SK-N-SH (cell line): ENCODE measurements around the gene KLF15. TPM values are rescaled to one million over a fixed set of nuclear protein-coding genes. Genes with fewer than 3 reads are reported as not detected.

Experiments used
- CTCF ChIA-PET: fragments of 300-600, 350-600 bp; formaldehyde crosslinking; extraction: SDS; loops from one replicate; lab custom pipeline; 2021; lab: Yijun Ruan, JAX
- POLR2A ChIA-PET: fragments of 350-600 bp; sonication (Branson Sonifier 250); formaldehyde crosslinking; extraction: SDS; loops from one replicate; lab custom pipeline; 2020; ENCODE audit warnings: antibody characterized with exemption, inconsistent platforms; lab: Yijun Ruan, JAX
- DNase-seq: peaks from one replicate; pipeline ENCODE4 v3.0.0; 2012
- H2AFZ ChIP-seq: fragments of 200-600 bp; sonication (generic); 2 replicates; pipeline ENCODE4 v1.8.1; 2016; ENCODE audit warnings: antibody characterized with exemption, mild to moderate bottlenecking, low read depth
- H3F3A ChIP-seq: fragments of 200-600 bp; sonication (generic); replicated peaks from 2 replicates; pipeline ENCODE3; 2016; ENCODE audit warnings: antibody characterized with exemption, mild to moderate bottlenecking; ENCODE audit not compliant: insufficient read depth
- H3K27ac ChIP-seq, 2 experiments: fragments of 200-500 bp in 1 of 2; fragments of 200-600 bp in 1 of 2; sonication (Bioruptor generic) in 1 of 2; sonication (generic), shearing (Covaris generic) in 1 of 2; 2 replicates each; pipeline versions ENCODE4 v1.5.1 to v1.6.1; 2014 to 2016; ENCODE audit warnings: low read depth in 2 of 2, inconsistent platforms in 1 of 2, low read length in 1 of 2, mild to moderate bottlenecking in 1 of 2, mixed read lengths in 1 of 2
- H3K27me3 ChIP-seq: fragments of 200-600 bp; sonication (generic), shearing (Covaris generic); 2 replicates; pipeline ENCODE4 v1.6.1; 2016; ENCODE audit warnings: mixed run types; ENCODE audit not compliant: insufficient read depth
- H3K36me3 ChIP-seq, 2 experiments: fragments of 200-500 bp in 1 of 2; fragments of 200-600 bp in 1 of 2; sonication (Bioruptor generic) in 1 of 2; sonication (generic) in 1 of 2; replicated peaks in 1 of 2; 2 replicates each; pipeline versions ENCODE3 to v1.5.1; 2014 to 2016; ENCODE audit warnings: low read length in 1 of 2, mild to moderate bottlenecking in 1 of 2; ENCODE audit not compliant: insufficient read depth in 2 of 2, control insufficient read depth in 1 of 2
- H3K4me1 ChIP-seq, 2 experiments: fragments of 200-500 bp in 1 of 2; fragments of 200-600 bp in 1 of 2; sonication (Bioruptor generic) in 1 of 2; sonication (generic), shearing (Covaris generic) in 1 of 2; 2 replicates each; pipeline versions ENCODE4 v1.5.1 to v1.6.1; 2014 to 2016; ENCODE audit warnings: low read depth in 1 of 2, low read length in 1 of 2, mixed run types in 1 of 2; ENCODE audit not compliant: insufficient read depth in 2 of 2, control insufficient read depth in 1 of 2
- H3K4me2 ChIP-seq: fragments of 200-600 bp; sonication (generic), shearing (Covaris generic); 2 replicates; pipeline ENCODE4 v1.6.1; 2017; ENCODE audit warnings: mixed run types
- H3K4me3 ChIP-seq, 2 experiments: fragments of 200-500 bp in 1 of 2; fragments of 200-600 bp in 1 of 2; sonication (Bioruptor generic) in 1 of 2; sonication (generic), shearing (Covaris generic) in 1 of 2; 2 replicates each; pipeline versions ENCODE4 v1.5.1 to v1.8.1; 2014 to 2016; ENCODE audit warnings: low read depth in 2 of 2, inconsistent platforms in 1 of 2, low read length in 1 of 2, mild to moderate bottlenecking in 1 of 2, mixed read lengths in 1 of 2, moderate library complexity in 1 of 2
- H3K79me2 ChIP-seq: fragments of 200-600 bp; sonication (generic); 2 replicates; pipeline ENCODE4 v1.8.1; 2017; ENCODE audit warnings: mild to moderate bottlenecking; ENCODE audit not compliant: insufficient read depth
- H3K9ac ChIP-seq: fragments of 200-600 bp; sonication (generic); 2 replicates; pipeline ENCODE4 v1.6.1; 2017; ENCODE audit warnings: mixed run types
- H3K9me2 ChIP-seq: fragments of 200-600 bp; sonication (generic); 2 replicates; pipeline ENCODE4 v1.6.1; 2017; ENCODE audit warnings: mixed run types
- H3K9me3 ChIP-seq: fragments of 200-600 bp; sonication (generic); 2 replicates; pipeline ENCODE4 v1.6.1; 2017; ENCODE audit warnings: mixed run types, mild to moderate bottlenecking, moderate library complexity
- H4K20me1 ChIP-seq: fragments of 200-600 bp; sonication (generic); 2 replicates; pipeline ENCODE4 v1.6.1; 2017; ENCODE audit warnings: mild to moderate bottlenecking, mixed run types; ENCODE audit not compliant: insufficient read depth
- CHD2 ChIP-seq: fragments of 150-350 bp; IDR thresholded peaks from 2 replicates; pipeline ENCODE4 v1.6.1; 2018; ENCODE audit warnings: low read length; ENCODE audit not compliant: partially characterized antibody
- CTCF ChIP-seq: fragments of 200-600 bp; sonication (generic); IDR thresholded peaks from 2 replicates; pipeline ENCODE4 v1.6.1; 2017; ENCODE audit warnings: antibody characterized with exemption, mild to moderate bottlenecking, moderate library complexity
- ELF1 ChIP-seq: IDR thresholded peaks from 2 replicates; pipeline ENCODE4 v1.4.0; 2012
- FOXM1 ChIP-seq: IDR thresholded peaks from 2 replicates; pipeline ENCODE4 v1.4.0; 2012; ENCODE audit warnings: low read depth, mild to moderate bottlenecking
- GABPA ChIP-seq: IDR thresholded peaks from 2 replicates; pipeline ENCODE4 v1.4.0; 2012; ENCODE audit warnings: low read depth, mild to moderate bottlenecking
- GATA2 ChIP-seq: sonication (generic); formaldehyde crosslinking; IDR thresholded peaks from 2 replicates; pipeline ENCODE4 v1.5.0; 2020; ENCODE audit warnings: mild to moderate bottlenecking, missing genetic modification reagents
- MEF2A ChIP-seq: IDR thresholded peaks from 2 replicates; pipeline ENCODE4 v1.4.0; 2012; ENCODE audit warnings: low read depth, borderline replicate concordance
- MXI1 ChIP-seq: IDR thresholded peaks from 2 replicates; pipeline ENCODE4 v1.6.1; 2012; ENCODE audit warnings: mild to moderate bottlenecking, low read depth, low read length, improper control_type of control experiment
- RAD21 ChIP-seq: IDR thresholded peaks from 2 replicates; pipeline ENCODE4 v1.6.1; 2012; ENCODE audit warnings: mild to moderate bottlenecking, low read length
- RCOR1 ChIP-seq: fragments of 150-350 bp; IDR thresholded peaks from 2 replicates; pipeline ENCODE4 v1.6.1; 2017; ENCODE audit warnings: antibody characterized with exemption, low read length
- SIN3A ChIP-seq: IDR thresholded peaks from 2 replicates; pipeline ENCODE4 v1.6.1; 2012; ENCODE audit warnings: low read depth, mild to moderate bottlenecking, low read length, moderate library complexity, borderline replicate concordance
- SMC3 ChIP-seq: IDR thresholded peaks from 2 replicates; pipeline ENCODE4 v1.6.1; 2012; ENCODE audit warnings: low read depth, low read length, improper control_type of control experiment
- TAF1 ChIP-seq: IDR thresholded peaks from 2 replicates; pipeline ENCODE4 v1.6.1; 2012; ENCODE audit warnings: low read depth, mild to moderate bottlenecking, low read length, moderate library complexity, borderline replicate concordance
- TCF12 ChIP-seq: IDR thresholded peaks from 2 replicates; pipeline ENCODE4 v1.4.0; 2012
- YY1 ChIP-seq: IDR thresholded peaks from 2 replicates; pipeline ENCODE4 v1.4.0; 2012; ENCODE audit warnings: low read depth, mild to moderate bottlenecking
- ZBTB33 ChIP-seq: IDR thresholded peaks from 2 replicates; pipeline ENCODE4 v1.4.0; 2012; ENCODE audit warnings: low read depth, borderline replicate concordance
- WGBS: methylation state at CpG from one replicate; pipeline ENCODE4 v1.1.6; 2017; ENCODE audit warnings: low lambda C conversion rate; 5-methylcytosine and 5-hydroxymethylcytosine counted together
- polyA plus RNA-seq, 3 experiments: library from polyadenylated mRNA; depleted of rRNA; stranded (reverse); fragments of >200 nt; gene quantifications; 2 replicates each; pipeline ENCODE4 v1.2.3, GENCODE V29; 2012
- TF ChIP-seq, protein P1 (sequence below): fragments of 150-350 bp; IDR thresholded peaks from 2 replicates; pipeline ENCODE4 v1.6.1; 2016; ENCODE audit warnings: mild to moderate bottlenecking, low read depth, low read length
- TF ChIP-seq, protein P2 (sequence below): IDR thresholded peaks from 2 replicates; pipeline ENCODE4 v1.6.1; 2012; ENCODE audit warnings: mild to moderate bottlenecking, low read depth, low read length, moderate library complexity
- TF ChIP-seq, protein P3 (sequence below): IDR thresholded peaks from 2 replicates; pipeline ENCODE4 v1.4.0; 2012; ENCODE audit warnings: low read depth

The KLF15 gene
- polyA plus RNA-seq, 1 of the 3 experiments (the other 2 are of a cell fraction) = 0.28 TPM

- 50% methylated on average over 5 of the region's 9 CpGs for WGBS
- Histone ChIP-seq H4K20me1 (no peaks in the 10 kb centered on the region), H3F3A (no peaks in the 10 kb centered on the region), H3K27ac (no peak overlapping the region), H3K4me1 (no peaks in the 10 kb centered on the region; a peak in 1 of 4 replicates), H2AFZ (no peak overlapping the region), H3K27me3 (peaks cover 10% of the 10 kb centered on the region; the same call in 1 of the 2 replicates), H3K4me3 (no peak overlapping the region), H3K9me2 (no peaks in the 10 kb centered on the region), H3K36me3 (no peaks in the 10 kb centered on the region), H3K79me2 (no peaks in the 10 kb centered on the region), H3K9ac (no peak overlapping the region), H3K4me2 (no peak overlapping the region), H3K9me3 (no peaks in the 10 kb centered on the region)
- ChIA-PET POLR2A (no interaction called here), CTCF (interaction anchor here (1.1 to 1.5 kb wide), 4 partner anchors 16 to 118 kb away, joined by 3 to 5 read pairs (median 4); no protein-coding TSS in a partner anchor)
- TF ChIP-seq RCOR1 (no peak), GATA2 (no peak), ZBTB33 (no peak), YY1 (no peak), SIN3A (no peak), MXI1 (no peak), GABPA (no peak), CTCF (no peak), TCF12 (no peak), FOXM1 (no peak), RAD21 (no peak), TAF1 (no peak), CHD2 (no peak), ELF1 (no peak), SMC3 (no peak), MEF2A (no peak)
- TF ChIP-seq, protein P1, sequence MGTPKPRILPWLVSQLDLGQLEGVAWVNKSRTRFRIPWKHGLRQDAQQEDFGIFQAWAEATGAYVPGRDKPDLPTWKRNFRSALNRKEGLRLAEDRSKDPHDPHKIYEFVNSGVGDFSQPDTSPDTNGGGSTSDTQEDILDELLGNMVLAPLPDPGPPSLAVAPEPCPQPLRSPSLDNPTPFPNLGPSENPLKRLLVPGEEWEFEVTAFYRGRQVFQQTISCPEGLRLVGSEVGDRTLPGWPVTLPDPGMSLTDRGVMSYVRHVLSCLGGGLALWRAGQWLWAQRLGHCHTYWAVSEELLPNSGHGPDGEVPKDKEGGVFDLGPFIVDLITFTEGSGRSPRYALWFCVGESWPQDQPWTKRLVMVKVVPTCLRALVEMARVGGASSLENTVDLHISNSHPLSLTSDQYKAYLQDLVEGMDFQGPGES = no peak
- TF ChIP-seq, protein P2, sequence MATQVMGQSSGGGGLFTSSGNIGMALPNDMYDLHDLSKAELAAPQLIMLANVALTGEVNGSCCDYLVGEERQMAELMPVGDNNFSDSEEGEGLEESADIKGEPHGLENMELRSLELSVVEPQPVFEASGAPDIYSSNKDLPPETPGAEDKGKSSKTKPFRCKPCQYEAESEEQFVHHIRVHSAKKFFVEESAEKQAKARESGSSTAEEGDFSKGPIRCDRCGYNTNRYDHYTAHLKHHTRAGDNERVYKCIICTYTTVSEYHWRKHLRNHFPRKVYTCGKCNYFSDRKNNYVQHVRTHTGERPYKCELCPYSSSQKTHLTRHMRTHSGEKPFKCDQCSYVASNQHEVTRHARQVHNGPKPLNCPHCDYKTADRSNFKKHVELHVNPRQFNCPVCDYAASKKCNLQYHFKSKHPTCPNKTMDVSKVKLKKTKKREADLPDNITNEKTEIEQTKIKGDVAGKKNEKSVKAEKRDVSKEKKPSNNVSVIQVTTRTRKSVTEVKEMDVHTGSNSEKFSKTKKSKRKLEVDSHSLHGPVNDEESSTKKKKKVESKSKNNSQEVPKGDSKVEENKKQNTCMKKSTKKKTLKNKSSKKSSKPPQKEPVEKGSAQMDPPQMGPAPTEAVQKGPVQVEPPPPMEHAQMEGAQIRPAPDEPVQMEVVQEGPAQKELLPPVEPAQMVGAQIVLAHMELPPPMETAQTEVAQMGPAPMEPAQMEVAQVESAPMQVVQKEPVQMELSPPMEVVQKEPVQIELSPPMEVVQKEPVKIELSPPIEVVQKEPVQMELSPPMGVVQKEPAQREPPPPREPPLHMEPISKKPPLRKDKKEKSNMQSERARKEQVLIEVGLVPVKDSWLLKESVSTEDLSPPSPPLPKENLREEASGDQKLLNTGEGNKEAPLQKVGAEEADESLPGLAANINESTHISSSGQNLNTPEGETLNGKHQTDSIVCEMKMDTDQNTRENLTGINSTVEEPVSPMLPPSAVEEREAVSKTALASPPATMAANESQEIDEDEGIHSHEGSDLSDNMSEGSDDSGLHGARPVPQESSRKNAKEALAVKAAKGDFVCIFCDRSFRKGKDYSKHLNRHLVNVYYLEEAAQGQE = no peak
- TF ChIP-seq, protein P3, sequence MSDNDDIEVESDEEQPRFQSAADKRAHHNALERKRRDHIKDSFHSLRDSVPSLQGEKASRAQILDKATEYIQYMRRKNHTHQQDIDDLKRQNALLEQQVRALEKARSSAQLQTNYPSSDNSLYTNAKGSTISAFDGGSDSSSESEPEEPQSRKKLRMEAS = no peak
- no peak for DNase-seq
Observed at GRCh38 chr3:126364130-126364695, 7.0 kb upstream of the KLF15 start.
